ENCODE results near the gene FARSA.

DNA sequence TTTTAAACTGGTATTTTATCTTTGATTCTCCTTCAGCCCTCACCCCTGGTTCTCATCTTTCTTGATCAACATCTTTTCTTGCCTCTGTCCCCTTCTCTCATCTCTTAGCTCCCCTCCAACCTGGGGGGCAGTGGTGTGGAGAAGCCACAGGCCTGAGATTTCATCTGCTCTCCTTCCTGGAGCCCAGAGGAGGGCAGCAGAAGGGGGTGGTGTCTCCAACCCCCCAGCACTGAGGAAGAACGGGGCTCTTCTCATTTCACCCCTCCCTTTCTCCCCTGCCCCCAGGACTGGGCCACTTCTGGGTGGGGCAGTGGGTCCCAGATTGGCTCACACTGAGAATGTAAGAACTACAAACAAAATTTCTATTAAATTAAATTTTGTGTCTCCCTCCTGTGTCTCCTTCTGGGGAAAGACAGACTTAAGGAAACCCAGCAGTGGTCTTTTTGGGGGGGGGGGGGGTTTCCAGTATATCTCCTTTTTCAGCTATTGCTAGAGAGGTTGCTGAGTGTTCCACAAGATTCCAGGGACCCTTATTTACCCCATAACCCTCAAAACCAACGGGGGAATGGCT, 10.7 kb upstream of the FARSA start:
- TF ChIP-seq, protein P1, sequence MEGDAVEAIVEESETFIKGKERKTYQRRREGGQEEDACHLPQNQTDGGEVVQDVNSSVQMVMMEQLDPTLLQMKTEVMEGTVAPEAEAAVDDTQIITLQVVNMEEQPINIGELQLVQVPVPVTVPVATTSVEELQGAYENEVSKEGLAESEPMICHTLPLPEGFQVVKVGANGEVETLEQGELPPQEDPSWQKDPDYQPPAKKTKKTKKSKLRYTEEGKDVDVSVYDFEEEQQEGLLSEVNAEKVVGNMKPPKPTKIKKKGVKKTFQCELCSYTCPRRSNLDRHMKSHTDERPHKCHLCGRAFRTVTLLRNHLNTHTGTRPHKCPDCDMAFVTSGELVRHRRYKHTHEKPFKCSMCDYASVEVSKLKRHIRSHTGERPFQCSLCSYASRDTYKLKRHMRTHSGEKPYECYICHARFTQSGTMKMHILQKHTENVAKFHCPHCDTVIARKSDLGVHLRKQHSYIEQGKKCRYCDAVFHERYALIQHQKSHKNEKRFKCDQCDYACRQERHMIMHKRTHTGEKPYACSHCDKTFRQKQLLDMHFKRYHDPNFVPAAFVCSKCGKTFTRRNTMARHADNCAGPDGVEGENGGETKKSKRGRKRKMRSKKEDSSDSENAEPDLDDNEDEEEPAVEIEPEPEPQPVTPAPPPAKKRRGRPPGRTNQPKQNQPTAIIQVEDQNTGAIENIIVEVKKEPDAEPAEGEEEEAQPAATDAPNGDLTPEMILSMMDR (optimal IDR thresholded peaks at IDR 0.05 in 1 of 3, IDR thresholded peaks at IDR 0.05 in 1 of 3, conservative IDR thresholded peaks at IDR 0.05 in 1 of 3; ENCODE audit: extremely low read depth in 1 of 3, insufficient read depth in 2 of 3, low read length in 3 of 3): no peak
- TF ChIP-seq EZH2 (IDR thresholded peaks at IDR 0.05; ENCODE audit: low read length): no peak
